Measurements from ENCODE around the gene TMEM252. TPM values are rescaled to one million over a fixed set of nuclear protein-coding genes. Genes with fewer than 3 reads are reported as not detected.

The TMEM252 gene
- total RNA-seq, 2 experiments from 2014 or later: not detected

DNA sequence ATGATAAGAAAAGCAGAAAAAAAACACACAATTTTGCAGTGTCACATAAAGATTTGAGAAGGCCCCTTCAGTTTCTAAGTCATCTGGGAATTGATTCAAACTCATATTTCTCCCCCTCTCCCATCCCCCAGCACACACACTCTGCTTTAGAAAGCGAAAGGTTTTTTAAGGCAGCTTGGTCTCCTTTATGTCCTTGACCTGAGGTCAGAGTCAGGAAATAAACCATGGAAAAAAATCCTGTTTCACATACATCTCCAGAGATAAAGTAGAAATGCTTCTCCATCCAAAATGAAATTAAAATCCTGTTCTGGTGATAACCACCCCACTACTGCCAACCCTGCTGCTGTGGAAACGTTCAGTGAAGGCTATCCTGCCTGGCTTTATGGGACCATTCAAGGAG lies 52.6 kb downstream of the TMEM252 start:
- CTCF ChIA-PET: no interaction called here
- H3K36me3 Mint-ChIP-seq: no peaks in the 10 kb centered on the region
- no peaks in the 10 kb centered on the region for H3K4me1 Mint-ChIP-seq (ENCODE audit: low read depth)
- H3K27ac Mint-ChIP-seq: no peak overlapping the region
- H3K27me3 Mint-ChIP-seq: peaks cover 5% of the 10 kb centered on the region
- intact Hi-C loops (cut with micrococcal nuclease): no loop called here
- POLR2A ChIA-PET: no interaction called here
- DNase-seq: no peak
- no peak overlapping the region for H3K4me3 Mint-ChIP-seq
- peaks cover 5% of the 10 kb centered on the region for H3K9me3 Mint-ChIP-seq

Other genes with a start within 250 kb of the TMEM252 start
- not detected for gene FOXD4L3, start 238.0 kb downstream of the TMEM252 start, total RNA-seq
- gene PGM5, start 184.3 kb downstream of the TMEM252 start, total RNA-seq: not detected
- gene PIP5K1B, start 164.4 kb upstream of the TMEM252 start, total RNA-seq: 1 to 10 TPM; 1.1 to 1.6 TPM